Fibroblast of lung (primary cell): ENCODE measurements around the gene SH2D4B. TPM values are rescaled to one million over a fixed set of nuclear protein-coding genes. Genes with fewer than 3 reads are reported as not detected.

Source experiments
- DNase-seq, 2 donors: peaks; one replicate each; pipeline versions ENCODE4 v3.0.0 to v3.0.0-alpha.2; 2010; ENCODE audit warnings: low read depth in 2 of 2
- H2AFZ ChIP-seq: 2 replicates; pipeline ENCODE4 v1.5.1; 2012; ENCODE audit warnings: low read length, control low read depth, inconsistent platforms
- H3K27ac ChIP-seq: 2 replicates; pipeline ENCODE4 v1.5.1; 2011; ENCODE audit warnings: low read length, control low read depth; ENCODE audit not compliant: insufficient read depth
- H3K27me3 ChIP-seq: 2 replicates; pipeline ENCODE4 v1.5.1; 2011; ENCODE audit warnings: mild to moderate bottlenecking, low read length; ENCODE audit not compliant: control insufficient read depth, insufficient read depth
- H3K36me3 ChIP-seq: 2 replicates; pipeline ENCODE4 v1.5.1; 2011; ENCODE audit warnings: low read length; ENCODE audit not compliant: control insufficient read depth, insufficient read depth
- H3K4me1 ChIP-seq: 2 replicates; pipeline ENCODE4 v1.5.1; 2011; ENCODE audit warnings: low read length; ENCODE audit not compliant: control insufficient read depth, insufficient read depth; ENCODE audit errors: extremely low read depth
- H3K4me2 ChIP-seq: 2 replicates; pipeline ENCODE4 v1.5.1; 2011; ENCODE audit warnings: low read length, control low read depth; ENCODE audit not compliant: insufficient read depth; ENCODE audit errors: extremely low read depth
- H3K4me3 ChIP-seq, 4 experiments: fragments of 200-600 bp in 1 of 4; sonication (generic) in 1 of 4; replicated peaks in 1 of 4; 2 replicates each; pipeline ENCODE4 v1.5.1; 2011 to 2016; ENCODE audit warnings: low read length in 4 of 4, low read depth in 3 of 4, mild to moderate bottlenecking in 3 of 4, control low read depth in 2 of 4, inconsistent platforms in 1 of 4, mixed read lengths in 1 of 4; ENCODE audit not compliant: insufficient read depth in 1 of 4; ENCODE audit errors: control extremely low read depth in 1 of 4
- H3K79me2 ChIP-seq: 2 replicates; pipeline ENCODE4 v1.5.1; 2012; ENCODE audit warnings: mild to moderate bottlenecking, low read length, inconsistent platforms; ENCODE audit not compliant: control insufficient read depth, insufficient read depth
- H3K9ac ChIP-seq: 2 replicates; pipeline ENCODE4 v1.5.1; 2011; ENCODE audit warnings: mild to moderate bottlenecking, low read length, control low read depth; ENCODE audit not compliant: insufficient read depth
- H3K9me3 ChIP-seq: 2 replicates; pipeline ENCODE4 v1.5.1; 2012; ENCODE audit warnings: low read depth, low read length; ENCODE audit not compliant: control insufficient read depth, insufficient read depth
- H4K20me1 ChIP-seq: 2 replicates; pipeline ENCODE4 v1.5.1; 2011; ENCODE audit warnings: low read length; ENCODE audit not compliant: control insufficient read depth, insufficient read depth; ENCODE audit errors: extremely low read depth
- CTCF ChIP-seq, 2 donors: IDR thresholded peaks in 1 of 2; conservative IDR thresholded peaks in 1 of 2; 1 replicate in 1 of 2; 2 replicates in 1 of 2; pipeline ENCODE4 v1.5.1; 2011 to 2012; ENCODE audit warnings: low read length in 2 of 2, control low read depth in 1 of 2, inconsistent platforms in 1 of 2, low read depth in 1 of 2, mild to moderate bottlenecking in 1 of 2
- EZH2 ChIP-seq: IDR thresholded peaks from 2 replicates; pipeline ENCODE4 v1.5.1; 2012; ENCODE audit warnings: low read length, control low read depth, mild to moderate bottlenecking; ENCODE audit errors: missing control alignments
- polyA plus RNA-seq, 2 donors: library from polyadenylated mRNA; depleted of rRNA in 1 of 2; stranded (reverse) in 1 of 2; unstranded in 1 of 2; fragments of >200 nt; gene quantifications; 2 replicates each; pipeline ENCODE4 v1.2.1, GENCODE V29; 2011 to 2012; ENCODE audit warnings: missing spikeins in 1 of 2
- total RNA-seq: library from RNA; depleted of rRNA; stranded (reverse); fragments of >200 nt; gene quantifications from 2 replicates; pipeline ENCODE4 v1.2.1, GENCODE V29; 2014

Gene SH2D4B
- total and polyA plus RNA-seq, 2 donors (not counting 1 experiment from before 2014, with no cell fraction given) = not detected

GRCh38 chr10:80681142-80681541 lies 143.4 kb downstream of the SH2D4B start:
- Histone ChIP-seq H4K20me1 (no peaks in the 10 kb centered on the region), H3K4me1 (no peaks in the 10 kb centered on the region), H3K9ac (no peak overlapping the region), H2AFZ (no peak overlapping the region), H3K79me2 (no peaks in the 10 kb centered on the region), H3K27me3 (no peaks in the 10 kb centered on the region), H3K27ac (no peak overlapping the region), H3K9me3 (no peaks in the 10 kb centered on the region), H3K4me2 (no peak overlapping the region), H3K4me3 (no peak overlapping the region), H3K36me3 (no peaks in the 10 kb centered on the region)
- DNase-seq = no peak
- TF ChIP-seq EZH2 (no peak), CTCF (conservative IDR thresholded peaks at IDR 0.05 in 1 of 2, IDR thresholded peaks at IDR 0.05 in 1 of 2; ENCODE audit: low read depth in 1 of 2, low read length in 2 of 2) (no peak)

GRCh38 chr10:80684259-80684658 lies 146.6 kb downstream of the SH2D4B start:
- peak in 1 of 2 donors; percentile 3 for DNase-seq
- H3K4me2 ChIP-seq = no peak overlapping the region
- H3K27ac ChIP-seq = no peak overlapping the region
- H3K9ac ChIP-seq = no peak overlapping the region
- H2AFZ ChIP-seq = no peak overlapping the region
- no peaks in the 10 kb centered on the region for H3K9me3 ChIP-seq
- no peaks in the 10 kb centered on the region for H4K20me1 ChIP-seq
- TF ChIP-seq EZH2 (no peak), CTCF (conservative IDR thresholded peaks at IDR 0.05 in 1 of 2, IDR thresholded peaks at IDR 0.05 in 1 of 2; ENCODE audit: low read depth in 1 of 2, low read length in 2 of 2) (no peak)
- H3K4me1 ChIP-seq = no peaks in the 10 kb centered on the region
- no peaks in the 10 kb centered on the region for H3K36me3 ChIP-seq
- H3K4me3 ChIP-seq = no peak overlapping the region
- H3K79me2 ChIP-seq = no peaks in the 10 kb centered on the region
- H3K27me3 ChIP-seq = no peaks in the 10 kb centered on the region

GRCh38 chr10:80685355-80685754 lies 147.7 kb downstream of the SH2D4B start:
- no peak for DNase-seq
- TF ChIP-seq CTCF (conservative IDR thresholded peaks at IDR 0.05 in 1 of 2, IDR thresholded peaks at IDR 0.05 in 1 of 2; ENCODE audit: low read depth in 1 of 2, low read length in 2 of 2) (no peak), EZH2 (no peak)

More at GRCh38 chr10:80685355-80685754, 147.7 kb downstream of the SH2D4B start:
- Histone ChIP-seq H3K9me3 (no peaks in the 10 kb centered on the region), H3K4me2 (no peak overlapping the region), H3K9ac (no peak overlapping the region), H3K4me1 (no peaks in the 10 kb centered on the region), H3K4me3 (no peak overlapping the region), H3K79me2 (no peaks in the 10 kb centered on the region), H3K27ac (no peak overlapping the region), H3K27me3 (no peaks in the 10 kb centered on the region), H4K20me1 (no peaks in the 10 kb centered on the region), H3K36me3 (no peaks in the 10 kb centered on the region), H2AFZ (no peak overlapping the region)
